GM10847 (cell line): ENCODE data around the gene ADGRL1.

Source experiments
- POLR2A ChIP-seq: IDR thresholded peaks from 2 replicates; pipeline ENCODE4 v1.6.1; 2011; ENCODE audit not compliant: insufficient read length; ENCODE audit errors: extremely low read depth

ADGRL1 gene

GRCh38 chr19:14182476-14182875 is 23.5 kb downstream of the ADGRL1 start:
- TF ChIP-seq POLR2A, result no peak

- TF ChIP-seq POLR2A, result no peak
Measured at GRCh38 chr19:14181906-14182305, 24.1 kb downstream of the ADGRL1 start.

- no peak for TF ChIP-seq POLR2A
Measured at GRCh38 chr19:14177496-14178074, 28.4 kb downstream of the ADGRL1 start.

- TF ChIP-seq POLR2A, result no peak
Measured at GRCh38 chr19:14175351-14175792, 30.6 kb downstream of the ADGRL1 start.

GRCh38 chr19:14174883-14175282 is 31.1 kb downstream of the ADGRL1 start:
- no peak for TF ChIP-seq POLR2A

GRCh38 chr19:14168993-14169392 is 37.0 kb downstream of the ADGRL1 start:
- TF ChIP-seq POLR2A, result no peak

- TF ChIP-seq POLR2A, result no peak
Measured at GRCh38 chr19:14168259-14168972, 37.6 kb downstream of the ADGRL1 start.

- TF ChIP-seq POLR2A, result no peak
Measured at GRCh38 chr19:14167576-14168138, 38.3 kb downstream of the ADGRL1 start.

GRCh38 chr19:14166999-14167575 is 38.9 kb downstream of the ADGRL1 start:
- no peak for TF ChIP-seq POLR2A

- TF ChIP-seq POLR2A, result no peak
Measured at GRCh38 chr19:14165990-14166830, 39.8 kb downstream of the ADGRL1 start.

- TF ChIP-seq POLR2A, result no peak
Measured at GRCh38 chr19:14164724-14165493, 41.1 kb downstream of the ADGRL1 start.

GRCh38 chr19:14164082-14164481 is 41.9 kb downstream of the ADGRL1 start:
- TF ChIP-seq POLR2A, result no peak

GRCh38 chr19:14162871-14163297 is 43.1 kb downstream of the ADGRL1 start:
- TF ChIP-seq POLR2A, result no peak

GRCh38 chr19:14161305-14161704 is 44.7 kb downstream of the ADGRL1 start:
- no peak for TF ChIP-seq POLR2A
